Islet of Langerhans (tissue), 1 donor: ENCODE data around the gene UBE2A.

Source experiments
- FAIRE-seq: peaks from one replicate; lab custom pipeline; 2011; peaks lifted over from hg19 to GRCh38; lab: Jason Lieb, UNC

UBE2A gene

GRCh38 chrX:119574394-119575266 lies at the start of gene UBE2A:
Gene UBE2A, plus strand, starts transcription at chrX:119574563. Its CDS starts 149 bp downstream, at chrX:119574712.
- FAIRE-seq = no peak

- FAIRE-seq = no peak
Observed at GRCh38 chrX:119529345-119530276, 44.8 kb upstream of the UBE2A start.

- FAIRE-seq = no peak
Observed at GRCh38 chrX:119537487-119537886, 36.9 kb upstream of the UBE2A start.

GRCh38 chrX:119539872-119540271 lies 34.5 kb upstream of the UBE2A start:
- FAIRE-seq = no peak

GRCh38 chrX:119541188-119541587 lies 33.2 kb upstream of the UBE2A start:
- FAIRE-seq = no peak

- no peak for FAIRE-seq
Observed at GRCh38 chrX:119549327-119550016, 24.9 kb upstream of the UBE2A start.

GRCh38 chrX:119552508-119552907 lies 21.9 kb upstream of the UBE2A start:
- FAIRE-seq = no peak

- peak; percentile 99 for FAIRE-seq
Observed at GRCh38 chrX:119565107-119565663, 9.2 kb upstream of the UBE2A start, which contains the start of gene STEEP1. Gene STEEP1, minus strand, starts transcription at chrX:119565409. Its CDS starts 54 bp downstream, at chrX:119565355.

- FAIRE-seq = no peak
Observed at GRCh38 chrX:119570351-119570835, 4.0 kb upstream of the UBE2A start.

- FAIRE-seq = no peak
Observed at GRCh38 chrX:119573222-119573621, 1.1 kb upstream of the UBE2A start.

- FAIRE-seq = peak; percentile 86
Observed at GRCh38 chrX:119573840-119574393, 446 bp upstream of the UBE2A start.

GRCh38 chrX:119579414-119579813 lies 5.1 kb downstream of the UBE2A start:
- FAIRE-seq = no peak

GRCh38 chrX:119583431-119584059 lies 9.2 kb downstream of the UBE2A start:
- no peak for FAIRE-seq

- no peak for FAIRE-seq
Observed at GRCh38 chrX:119589810-119590209, 15.4 kb downstream of the UBE2A start.

- FAIRE-seq = no peak
Observed at GRCh38 chrX:119602701-119603255, 28.4 kb downstream of the UBE2A start.

- no peak for FAIRE-seq
Observed at GRCh38 chrX:119604766-119605463, 30.6 kb downstream of the UBE2A start.

- FAIRE-seq = no peak
Observed at GRCh38 chrX:119605464-119606279, 31.3 kb downstream of the UBE2A start.

- FAIRE-seq = peak; percentile 96
Observed at GRCh38 chrX:119606280-119607017, 32.1 kb downstream of the UBE2A start, which contains the start of gene NKRF. Gene NKRF, minus strand, starts transcription at chrX:119606424.
